Measurements from ENCODE around the gene MYBPC1.
"Not testable (repeated sequence)": the region's sequence is repeated elsewhere in the genome, so short reads cannot be mapped to it uniquely, and the experiment has no call there.

MYBPC1 gene

GRCh38 chr12:101680647-101681046 lies 85.9 kb downstream of the MYBPC1 start:
- H3K36me3 ChIP-seq (ENCODE audit: insufficient read depth, low read length), result no peaks in the 10 kb centered on the region
- H3K9me3 ChIP-seq (ENCODE audit: low read length), result no peaks in the 10 kb centered on the region
- H3K27ac ChIP-seq (ENCODE audit: low read depth, low read length), result no peak overlapping the region
- no peaks in the 10 kb centered on the region for H3K4me1 ChIP-seq (ENCODE audit: insufficient read depth, low read length)
- no peak overlapping the region for H3K4me3 ChIP-seq (ENCODE audit: low read depth in 1 of 2, low read length in 2 of 2)
- H3K9ac ChIP-seq (ENCODE audit: low read length), result no peak overlapping the region
- no peaks in the 10 kb centered on the region for H3K27me3 ChIP-seq (ENCODE audit: control insufficient read depth in 1 of 2, insufficient read depth in 2 of 2, low read length in 2 of 2)

GRCh38 chr12:101681627-101682026 lies 86.9 kb downstream of the MYBPC1 start:
- not testable (repeated sequence) for H3K9me3 ChIP-seq (ENCODE audit: low read length); H3K9ac ChIP-seq (ENCODE audit: low read length); H3K27me3 ChIP-seq (ENCODE audit: control insufficient read depth in 1 of 2, insufficient read depth in 2 of 2, low read length in 2 of 2); H3K36me3 ChIP-seq (ENCODE audit: insufficient read depth, low read length); H3K27ac ChIP-seq (ENCODE audit: low read depth, low read length); H3K4me3 ChIP-seq (ENCODE audit: low read depth in 1 of 2, low read length in 2 of 2); H3K4me1 ChIP-seq (ENCODE audit: insufficient read depth, low read length)

GRCh38 chr12:101685092-101685491 lies 90.3 kb downstream of the MYBPC1 start:
- Histone ChIP-seq H3K36me3 (ENCODE audit: insufficient read depth, low read length) (no peaks in the 10 kb centered on the region), H3K9me3 (ENCODE audit: low read length) (no peaks in the 10 kb centered on the region), H3K9ac (ENCODE audit: low read length) (no peak overlapping the region), H3K4me3 (ENCODE audit: low read depth in 1 of 2, low read length in 2 of 2) (no peak overlapping the region), H3K27ac (ENCODE audit: low read depth, low read length) (no peak overlapping the region), H3K27me3 (ENCODE audit: control insufficient read depth in 1 of 2, insufficient read depth in 2 of 2, low read length in 2 of 2) (no peaks in the 10 kb centered on the region), H3K4me1 (ENCODE audit: insufficient read depth, low read length) (no peaks in the 10 kb centered on the region)

- Histone ChIP-seq H3K36me3 (ENCODE audit: insufficient read depth, low read length) (no peaks in the 10 kb centered on the region), H3K27me3 (ENCODE audit: control insufficient read depth in 1 of 2, insufficient read depth in 2 of 2, low read length in 2 of 2) (no peaks in the 10 kb centered on the region), H3K9ac (ENCODE audit: low read length) (no peak overlapping the region), H3K4me1 (ENCODE audit: insufficient read depth, low read length) (no peaks in the 10 kb centered on the region), H3K9me3 (ENCODE audit: low read length) (no peaks in the 10 kb centered on the region), H3K27ac (ENCODE audit: low read depth, low read length) (no peak overlapping the region), H3K4me3 (ENCODE audit: low read depth in 1 of 2, low read length in 2 of 2) (no peak overlapping the region)
Observed at GRCh38 chr12:101686176-101686575, 91.4 kb downstream of the MYBPC1 start.

GRCh38 chr12:101690544-101691098 lies 95.8 kb downstream of the MYBPC1 start:
- Histone ChIP-seq H3K27ac (ENCODE audit: low read depth, low read length) (no peak overlapping the region), H3K4me3 (ENCODE audit: low read depth in 1 of 2, low read length in 2 of 2) (no peak overlapping the region), H3K9ac (ENCODE audit: low read length) (no peak overlapping the region), H3K9me3 (ENCODE audit: low read length) (no peaks in the 10 kb centered on the region), H3K4me1 (ENCODE audit: insufficient read depth, low read length) (peaks cover 2% of the 10 kb centered on the region), H3K36me3 (ENCODE audit: insufficient read depth, low read length) (no peaks in the 10 kb centered on the region), H3K27me3 (ENCODE audit: control insufficient read depth in 1 of 2, insufficient read depth in 2 of 2, low read length in 2 of 2) (no peaks in the 10 kb centered on the region)

GRCh38 chr12:101691503-101692096 lies 96.8 kb downstream of the MYBPC1 start:
- no peak overlapping the region for H3K4me3 ChIP-seq (ENCODE audit: low read depth in 1 of 2, low read length in 2 of 2)
- no peak overlapping the region for H3K27ac ChIP-seq (ENCODE audit: low read depth, low read length)
- no peaks in the 10 kb centered on the region for H3K9me3 ChIP-seq (ENCODE audit: low read length)
- H3K36me3 ChIP-seq (ENCODE audit: insufficient read depth, low read length), result no peaks in the 10 kb centered on the region
- no peak overlapping the region for H3K9ac ChIP-seq (ENCODE audit: low read length)
- peaks cover 12% of the 10 kb centered on the region for H3K4me1 ChIP-seq (ENCODE audit: insufficient read depth, low read length)
- H3K27me3 ChIP-seq (ENCODE audit: control insufficient read depth in 1 of 2, insufficient read depth in 2 of 2, low read length in 2 of 2), result no peaks in the 10 kb centered on the region

GRCh38 chr12:101694297-101694848 lies 99.6 kb downstream of the MYBPC1 start:
- Histone ChIP-seq H3K4me3 (ENCODE audit: low read depth in 1 of 2, low read length in 2 of 2) (no peak overlapping the region), H3K27ac (ENCODE audit: low read depth, low read length) (no peak overlapping the region)

GRCh38 chr12:101694986-101695385 lies 100.2 kb downstream of the MYBPC1 start:
- Histone ChIP-seq H3K4me1 (ENCODE audit: insufficient read depth, low read length) (peaks cover 19% of the 10 kb centered on the region), H3K27ac (ENCODE audit: low read depth, low read length) (no peak overlapping the region), H3K4me3 (ENCODE audit: low read depth in 1 of 2, low read length in 2 of 2) (no peak overlapping the region), H3K9me3 (ENCODE audit: low read length) (no peaks in the 10 kb centered on the region), H3K9ac (ENCODE audit: low read length) (no peak overlapping the region), H3K36me3 (ENCODE audit: insufficient read depth, low read length) (no peaks in the 10 kb centered on the region), H3K27me3 (ENCODE audit: control insufficient read depth in 1 of 2, insufficient read depth in 2 of 2, low read length in 2 of 2) (no peaks in the 10 kb centered on the region)

More at GRCh38 chr12:101694297-101694848, 99.6 kb downstream of the MYBPC1 start:
- Histone ChIP-seq H3K4me1 (ENCODE audit: insufficient read depth, low read length) (peaks cover 14% of the 10 kb centered on the region), H3K27me3 (ENCODE audit: control insufficient read depth in 1 of 2, insufficient read depth in 2 of 2, low read length in 2 of 2) (no peaks in the 10 kb centered on the region), H3K36me3 (ENCODE audit: insufficient read depth, low read length) (no peaks in the 10 kb centered on the region), H3K9me3 (ENCODE audit: low read length) (no peaks in the 10 kb centered on the region), H3K9ac (ENCODE audit: low read length) (no peak overlapping the region)

GRCh38 chr12:101695706-101696105 lies 100.9 kb downstream of the MYBPC1 start:
- no peak overlapping the region for H3K4me3 ChIP-seq (ENCODE audit: low read depth in 1 of 2, low read length in 2 of 2)

GRCh38 chr12:101696251-101697196 lies 101.8 kb downstream of the MYBPC1 start:
- Histone ChIP-seq H3K4me3 (ENCODE audit: low read depth in 1 of 2, low read length in 2 of 2) (peak overlapping the region; percentile 77 to 90), H3K4me1 (ENCODE audit: insufficient read depth, low read length) (peaks cover 26% of the 10 kb centered on the region), H3K9me3 (ENCODE audit: low read length) (no peaks in the 10 kb centered on the region), H3K27ac (ENCODE audit: low read depth, low read length) (peak overlapping the region; percentile 77), H3K36me3 (ENCODE audit: insufficient read depth, low read length) (no peaks in the 10 kb centered on the region), H3K27me3 (ENCODE audit: control insufficient read depth in 1 of 2, insufficient read depth in 2 of 2, low read length in 2 of 2) (no peaks in the 10 kb centered on the region), H3K9ac (ENCODE audit: low read length) (peak overlapping the region; percentile 73)

More at GRCh38 chr12:101695706-101696105, 100.9 kb downstream of the MYBPC1 start:
- no peaks in the 10 kb centered on the region for H3K9me3 ChIP-seq (ENCODE audit: low read length)
- peaks cover 26% of the 10 kb centered on the region for H3K4me1 ChIP-seq (ENCODE audit: insufficient read depth, low read length)
- H3K9ac ChIP-seq (ENCODE audit: low read length), result no peak overlapping the region
- H3K27me3 ChIP-seq (ENCODE audit: control insufficient read depth in 1 of 2, insufficient read depth in 2 of 2, low read length in 2 of 2), result no peaks in the 10 kb centered on the region
- H3K27ac ChIP-seq (ENCODE audit: low read depth, low read length), result no peak overlapping the region
- H3K36me3 ChIP-seq (ENCODE audit: insufficient read depth, low read length), result no peaks in the 10 kb centered on the region

GRCh38 chr12:101697197-101697929 lies 102.6 kb downstream of the MYBPC1 start, which contains the start of gene CHPT1:
Gene CHPT1 (plus strand): TSS chr12:101697640. CDS start chr12:101697862, 222 bp downstream.
- H3K9me3 ChIP-seq (ENCODE audit: low read length), result no peaks in the 10 kb centered on the region
- H3K4me1 ChIP-seq (ENCODE audit: insufficient read depth, low read length), result peaks cover 26% of the 10 kb centered on the region
- peak within 1 kb of the TSS; percentile 90 to 92 for H3K4me3 ChIP-seq (ENCODE audit: low read depth in 1 of 2, low read length in 2 of 2)
- no peaks in the 10 kb centered on the region for H3K36me3 ChIP-seq (ENCODE audit: insufficient read depth, low read length)
- peak within 1 kb of the TSS; percentile 88 for H3K27ac ChIP-seq (ENCODE audit: low read depth, low read length)
- no peaks in the 10 kb centered on the region for H3K27me3 ChIP-seq (ENCODE audit: control insufficient read depth in 1 of 2, insufficient read depth in 2 of 2, low read length in 2 of 2)
- H3K9ac ChIP-seq (ENCODE audit: low read length), result peak within 1 kb of the TSS; percentile 79

Measured in muscle layer of colon (tissue), 2 donors.